ENCODE results near the gene EIF2S1. TPM values are rescaled to one million over a fixed set of nuclear protein-coding genes. Genes with fewer than 3 reads are reported as not detected.
A peak's percentile ranks its signal among the peaks of the same experiment; 100 is the strongest.

EIF2S1 gene
- total and polyA plus RNA-seq, 2 experiments from 2014 or later: 121 to 170 TPM

DNA sequence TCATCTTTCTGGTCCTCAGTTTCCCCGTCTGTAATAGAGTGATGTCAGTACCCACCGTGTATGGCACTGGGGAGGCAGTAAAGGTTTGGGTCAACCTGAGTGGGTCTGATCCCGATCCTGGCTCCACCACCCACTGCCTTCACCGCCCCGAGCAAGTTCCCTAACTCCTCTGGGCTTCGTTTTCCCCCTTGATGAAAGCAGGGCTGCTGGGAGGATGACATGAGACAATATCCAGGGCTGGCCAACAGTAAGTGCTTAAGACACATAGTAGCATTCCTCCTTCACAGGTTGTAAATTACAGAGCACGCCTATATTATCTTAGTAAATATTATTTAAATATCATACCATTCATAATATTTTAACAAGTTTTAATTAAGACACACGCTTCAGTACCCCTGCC, 51.2 kb downstream of the EIF2S1 start (continued):
- TF ChIP-seq, protein P1, sequence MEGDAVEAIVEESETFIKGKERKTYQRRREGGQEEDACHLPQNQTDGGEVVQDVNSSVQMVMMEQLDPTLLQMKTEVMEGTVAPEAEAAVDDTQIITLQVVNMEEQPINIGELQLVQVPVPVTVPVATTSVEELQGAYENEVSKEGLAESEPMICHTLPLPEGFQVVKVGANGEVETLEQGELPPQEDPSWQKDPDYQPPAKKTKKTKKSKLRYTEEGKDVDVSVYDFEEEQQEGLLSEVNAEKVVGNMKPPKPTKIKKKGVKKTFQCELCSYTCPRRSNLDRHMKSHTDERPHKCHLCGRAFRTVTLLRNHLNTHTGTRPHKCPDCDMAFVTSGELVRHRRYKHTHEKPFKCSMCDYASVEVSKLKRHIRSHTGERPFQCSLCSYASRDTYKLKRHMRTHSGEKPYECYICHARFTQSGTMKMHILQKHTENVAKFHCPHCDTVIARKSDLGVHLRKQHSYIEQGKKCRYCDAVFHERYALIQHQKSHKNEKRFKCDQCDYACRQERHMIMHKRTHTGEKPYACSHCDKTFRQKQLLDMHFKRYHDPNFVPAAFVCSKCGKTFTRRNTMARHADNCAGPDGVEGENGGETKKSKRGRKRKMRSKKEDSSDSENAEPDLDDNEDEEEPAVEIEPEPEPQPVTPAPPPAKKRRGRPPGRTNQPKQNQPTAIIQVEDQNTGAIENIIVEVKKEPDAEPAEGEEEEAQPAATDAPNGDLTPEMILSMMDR (conservative IDR thresholded peaks at IDR 0.05; ENCODE audit: low read depth in 2 of 2): no peak
- TF ChIP-seq EZH2 (IDR thresholded peaks at IDR 0.05; ENCODE audit: low read depth, unreplicated experiment): no peak
- TF ChIP-seq EZH2phosphoT487 (IDR thresholded peaks at IDR 0.05; ENCODE audit: unreplicated experiment): no peak

DNA sequence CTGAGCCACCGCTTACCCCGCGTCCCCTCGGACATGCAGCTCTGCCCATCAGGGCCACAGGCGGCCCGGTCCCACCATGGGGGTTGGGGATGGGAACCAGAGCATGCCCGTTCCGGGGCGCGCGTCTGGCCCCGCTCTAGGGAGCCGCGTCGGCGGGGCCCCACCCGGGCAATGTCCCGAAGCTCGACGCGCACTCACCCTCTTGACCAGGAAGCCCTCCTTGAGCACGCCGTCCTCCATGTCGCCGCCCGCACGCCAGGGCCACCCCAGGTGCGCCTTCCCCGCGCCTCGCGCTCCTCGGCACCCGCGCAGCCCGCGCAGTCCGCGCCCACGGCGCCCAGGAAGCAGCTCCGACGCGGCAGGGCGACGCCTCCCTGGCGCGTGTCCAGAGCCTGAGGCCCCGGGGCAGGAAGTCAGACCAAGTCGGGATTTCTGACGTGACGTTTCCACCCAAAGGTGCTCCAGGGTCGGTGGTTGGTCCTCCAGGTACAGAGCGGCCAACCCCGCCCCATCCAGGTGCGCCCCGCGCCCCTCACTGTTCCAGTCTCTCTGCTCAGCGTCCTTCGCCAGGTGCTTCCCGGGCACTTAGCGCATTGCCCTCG, 51.8 kb downstream of the EIF2S1 start, which contains the start of gene PLEK2:
Gene PLEK2, minus strand, starts transcription at position 346 of the 602 bp plus-strand sequence. Its CDS starts 106 bp downstream, at position 240.
- H2AFZ ChIP-seq: peak within 1 kb of the TSS; percentile 99
- H3K36me3 Mint-ChIP-seq (ENCODE audit: low read depth): no peaks in the 10 kb centered on the region
- no peaks in the 10 kb centered on the region for H3K9me2 ChIP-seq (ENCODE audit: insufficient read depth)
- H3K27me3 ChIP-seq (ENCODE audit: insufficient read depth): peaks cover 37% of the 10 kb centered on the region
- H3K27ac ChIP-seq (ENCODE audit: low read depth): no peak within 1 kb of the TSS
- peak within 1 kb of the TSS; percentile 73 for H3K4me3 ChIP-seq
- H4K20me1 ChIP-seq (replicated peaks; ENCODE audit: insufficient read depth): no peaks in the 10 kb centered on the region
- no peaks in the 10 kb centered on the region for H3F3A ChIP-seq (replicated peaks; ENCODE audit: low read depth)
- H3K4me3 Mint-ChIP-seq: peak within 1 kb of the TSS; percentile 74
- peak; percentile 65 for DNase-seq (ENCODE audit: low spot score)
- no peaks in the 10 kb centered on the region for H3K79me2 ChIP-seq (replicated peaks; ENCODE audit: insufficient read depth)
- H3K9me3 Mint-ChIP-seq: no peaks in the 10 kb centered on the region
- H3K27ac Mint-ChIP-seq: no peak within 1 kb of the TSS
- H3K4me1 ChIP-seq (ENCODE audit: insufficient read depth): peaks cover 6% of the 10 kb centered on the region; the same call in 1 of the 2 replicates
- peak within 1 kb of the TSS; percentile 88 for H3K4me2 ChIP-seq
- H3K27me3 Mint-ChIP-seq (ENCODE audit: insufficient read depth, low read depth, poor library complexity): peaks cover 28% of the 10 kb centered on the region
- H3K36me3 ChIP-seq (ENCODE audit: insufficient read depth): no peaks in the 10 kb centered on the region
- peak; percentile 79 for ATAC-seq
- peaks cover 16% of the 10 kb centered on the region for H3K4me1 Mint-ChIP-seq
- TF ChIP-seq ZNF331 (CRISPR knock-in tag; IDR thresholded peaks at IDR 0.05; ENCODE audit: low read depth) (no peak), CREB1 (CRISPR knock-in tag; IDR thresholded peaks at IDR 0.05; ENCODE audit: low read depth) (no peak), EZH2phosphoT487 (IDR thresholded peaks at IDR 0.05; ENCODE audit: unreplicated experiment) (no peak), POLR2AphosphoS5 (IDR thresholded peaks at IDR 0.05; ENCODE audit: low read depth) (no peak), NANOG (IDR thresholded peaks at IDR 0.05; ENCODE audit: borderline replicate concordance) (no peak), JUNB (IDR thresholded peaks at IDR 0.05; ENCODE audit: unreplicated experiment) (no peak), ZNF114 (CRISPR knock-in tag; IDR thresholded peaks at IDR 0.05) (no peak)
- TF ChIP-seq, protein P2, sequence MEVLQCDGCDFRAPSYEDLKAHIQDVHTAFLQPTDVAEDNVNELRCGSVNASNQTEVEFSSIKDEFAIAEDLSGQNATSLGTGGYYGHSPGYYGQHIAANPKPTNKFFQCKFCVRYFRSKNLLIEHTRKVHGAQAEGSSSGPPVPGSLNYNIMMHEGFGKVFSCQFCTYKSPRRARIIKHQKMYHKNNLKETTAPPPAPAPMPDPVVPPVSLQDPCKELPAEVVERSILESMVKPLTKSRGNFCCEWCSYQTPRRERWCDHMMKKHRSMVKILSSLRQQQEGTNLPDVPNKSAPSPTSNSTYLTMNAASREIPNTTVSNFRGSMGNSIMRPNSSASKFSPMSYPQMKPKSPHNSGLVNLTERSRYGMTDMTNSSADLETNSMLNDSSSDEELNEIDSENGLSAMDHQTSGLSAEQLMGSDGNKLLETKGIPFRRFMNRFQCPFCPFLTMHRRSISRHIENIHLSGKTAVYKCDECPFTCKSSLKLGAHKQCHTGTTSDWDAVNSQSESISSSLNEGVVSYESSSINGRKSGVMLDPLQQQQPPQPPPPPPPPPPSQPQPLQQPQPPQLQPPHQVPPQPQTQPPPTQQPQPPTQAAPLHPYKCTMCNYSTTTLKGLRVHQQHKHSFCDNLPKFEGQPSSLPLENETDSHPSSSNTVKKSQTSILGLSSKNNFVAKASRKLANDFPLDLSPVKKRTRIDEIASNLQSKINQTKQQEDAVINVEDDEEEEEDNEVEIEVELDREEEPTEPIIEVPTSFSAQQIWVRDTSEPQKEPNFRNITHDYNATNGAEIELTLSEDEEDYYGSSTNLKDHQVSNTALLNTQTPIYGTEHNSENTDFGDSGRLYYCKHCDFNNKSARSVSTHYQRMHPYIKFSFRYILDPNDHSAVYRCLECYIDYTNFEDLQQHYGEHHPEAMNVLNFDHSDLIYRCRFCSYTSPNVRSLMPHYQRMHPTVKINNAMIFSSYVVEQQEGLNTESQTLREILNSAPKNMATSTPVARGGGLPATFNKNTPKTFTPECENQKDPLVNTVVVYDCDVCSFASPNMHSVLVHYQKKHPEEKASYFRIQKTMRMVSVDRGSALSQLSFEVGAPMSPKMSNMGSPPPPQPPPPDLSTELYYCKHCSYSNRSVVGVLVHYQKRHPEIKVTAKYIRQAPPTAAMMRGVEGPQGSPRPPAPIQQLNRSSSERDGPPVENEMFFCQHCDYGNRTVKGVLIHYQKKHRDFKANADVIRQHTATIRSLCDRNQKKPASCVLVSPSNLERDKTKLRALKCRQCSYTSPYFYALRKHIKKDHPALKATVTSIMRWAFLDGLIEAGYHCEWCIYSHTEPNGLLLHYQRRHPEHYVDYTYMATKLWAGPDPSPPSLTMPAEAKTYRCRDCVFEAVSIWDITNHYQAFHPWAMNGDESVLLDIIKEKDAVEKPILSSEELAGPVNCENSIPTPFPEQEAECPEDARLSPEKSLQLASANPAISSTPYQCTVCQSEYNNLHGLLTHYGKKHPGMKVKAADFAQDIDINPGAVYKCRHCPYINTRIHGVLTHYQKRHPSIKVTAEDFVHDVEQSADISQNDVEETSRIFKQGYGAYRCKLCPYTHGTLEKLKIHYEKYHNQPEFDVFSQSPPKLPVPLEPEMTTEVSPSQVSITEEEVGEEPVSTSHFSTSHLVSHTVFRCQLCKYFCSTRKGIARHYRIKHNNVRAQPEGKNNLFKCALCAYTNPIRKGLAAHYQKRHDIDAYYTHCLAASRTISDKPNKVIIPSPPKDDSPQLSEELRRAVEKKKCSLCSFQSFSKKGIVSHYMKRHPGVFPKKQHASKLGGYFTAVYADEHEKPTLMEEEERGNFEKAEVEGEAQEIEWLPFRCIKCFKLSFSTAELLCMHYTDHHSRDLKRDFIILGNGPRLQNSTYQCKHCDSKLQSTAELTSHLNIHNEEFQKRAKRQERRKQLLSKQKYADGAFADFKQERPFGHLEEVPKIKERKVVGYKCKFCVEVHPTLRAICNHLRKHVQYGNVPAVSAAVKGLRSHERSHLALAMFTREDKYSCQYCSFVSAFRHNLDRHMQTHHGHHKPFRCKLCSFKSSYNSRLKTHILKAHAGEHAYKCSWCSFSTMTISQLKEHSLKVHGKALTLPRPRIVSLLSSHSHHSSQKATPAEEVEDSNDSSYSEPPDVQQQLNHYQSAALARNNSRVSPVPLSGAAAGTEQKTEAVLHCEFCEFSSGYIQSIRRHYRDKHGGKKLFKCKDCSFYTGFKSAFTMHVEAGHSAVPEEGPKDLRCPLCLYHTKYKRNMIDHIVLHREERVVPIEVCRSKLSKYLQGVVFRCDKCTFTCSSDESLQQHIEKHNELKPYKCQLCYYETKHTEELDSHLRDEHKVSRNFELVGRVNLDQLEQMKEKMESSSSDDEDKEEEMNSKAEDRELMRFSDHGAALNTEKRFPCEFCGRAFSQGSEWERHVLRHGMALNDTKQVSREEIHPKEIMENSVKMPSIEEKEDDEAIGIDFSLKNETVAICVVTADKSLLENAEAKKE (CRISPR knock-in tag; IDR thresholded peaks at IDR 0.05): no peak
- TF ChIP-seq, protein P3, sequence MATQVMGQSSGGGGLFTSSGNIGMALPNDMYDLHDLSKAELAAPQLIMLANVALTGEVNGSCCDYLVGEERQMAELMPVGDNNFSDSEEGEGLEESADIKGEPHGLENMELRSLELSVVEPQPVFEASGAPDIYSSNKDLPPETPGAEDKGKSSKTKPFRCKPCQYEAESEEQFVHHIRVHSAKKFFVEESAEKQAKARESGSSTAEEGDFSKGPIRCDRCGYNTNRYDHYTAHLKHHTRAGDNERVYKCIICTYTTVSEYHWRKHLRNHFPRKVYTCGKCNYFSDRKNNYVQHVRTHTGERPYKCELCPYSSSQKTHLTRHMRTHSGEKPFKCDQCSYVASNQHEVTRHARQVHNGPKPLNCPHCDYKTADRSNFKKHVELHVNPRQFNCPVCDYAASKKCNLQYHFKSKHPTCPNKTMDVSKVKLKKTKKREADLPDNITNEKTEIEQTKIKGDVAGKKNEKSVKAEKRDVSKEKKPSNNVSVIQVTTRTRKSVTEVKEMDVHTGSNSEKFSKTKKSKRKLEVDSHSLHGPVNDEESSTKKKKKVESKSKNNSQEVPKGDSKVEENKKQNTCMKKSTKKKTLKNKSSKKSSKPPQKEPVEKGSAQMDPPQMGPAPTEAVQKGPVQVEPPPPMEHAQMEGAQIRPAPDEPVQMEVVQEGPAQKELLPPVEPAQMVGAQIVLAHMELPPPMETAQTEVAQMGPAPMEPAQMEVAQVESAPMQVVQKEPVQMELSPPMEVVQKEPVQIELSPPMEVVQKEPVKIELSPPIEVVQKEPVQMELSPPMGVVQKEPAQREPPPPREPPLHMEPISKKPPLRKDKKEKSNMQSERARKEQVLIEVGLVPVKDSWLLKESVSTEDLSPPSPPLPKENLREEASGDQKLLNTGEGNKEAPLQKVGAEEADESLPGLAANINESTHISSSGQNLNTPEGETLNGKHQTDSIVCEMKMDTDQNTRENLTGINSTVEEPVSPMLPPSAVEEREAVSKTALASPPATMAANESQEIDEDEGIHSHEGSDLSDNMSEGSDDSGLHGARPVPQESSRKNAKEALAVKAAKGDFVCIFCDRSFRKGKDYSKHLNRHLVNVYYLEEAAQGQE (IDR thresholded peaks at IDR 0.05; ENCODE audit: unreplicated experiment): no peak
- TF ChIP-seq, protein P1 (conservative IDR thresholded peaks at IDR 0.05; ENCODE audit: low read depth in 2 of 2): no peak

Data from GM23338 (cell line).